HUES64 (cell line): ENCODE measurements around the gene SV2B.

Experiments used
- H3K27ac ChIP-seq: 2 replicates; pipeline ENCODE4 v1.7.0; 2013; ENCODE audit warnings: low read depth, low read length, inconsistent platforms
- H3K27me3 ChIP-seq: 2 replicates; pipeline ENCODE4 v1.6.1; 2013; ENCODE audit warnings: mild to moderate bottlenecking, low read length; ENCODE audit not compliant: insufficient read depth
- H3K36me3 ChIP-seq: 2 replicates; pipeline ENCODE4 v1.6.1; 2013; ENCODE audit warnings: mild to moderate bottlenecking, low read length; ENCODE audit not compliant: insufficient read depth
- H3K4me1 ChIP-seq: 2 replicates; pipeline ENCODE4 v1.6.1; 2013; ENCODE audit warnings: mild to moderate bottlenecking, low read length, moderate library complexity; ENCODE audit not compliant: insufficient read depth
- H3K4me3 ChIP-seq: 2 replicates; pipeline ENCODE4 v1.5.1; 2013; ENCODE audit warnings: mild to moderate bottlenecking, low read length, moderate library complexity
- H3K9ac ChIP-seq: 2 replicates; pipeline ENCODE4 v1.6.1; 2013; ENCODE audit warnings: mild to moderate bottlenecking, low read depth, low read length
- H3K9me3 ChIP-seq: 2 replicates; pipeline ENCODE4 v1.6.1; 2013; ENCODE audit warnings: low read depth, low read length; ENCODE audit not compliant: insufficient read depth
- WGBS: fragments of 150-250, 120-280 bp; methylation state at CpG from one replicate; pipeline ENCODE4 v1.1.7; 2013; ENCODE audit warnings: missing lambda C conversion rate; 5-methylcytosine and 5-hydroxymethylcytosine counted together

Gene SV2B

GRCh38 chr15:91125162-91125561, 25.1 kb downstream of the SV2B start:
- 94% methylated on average over 7 of the region's 7 CpGs for WGBS

DNA sequence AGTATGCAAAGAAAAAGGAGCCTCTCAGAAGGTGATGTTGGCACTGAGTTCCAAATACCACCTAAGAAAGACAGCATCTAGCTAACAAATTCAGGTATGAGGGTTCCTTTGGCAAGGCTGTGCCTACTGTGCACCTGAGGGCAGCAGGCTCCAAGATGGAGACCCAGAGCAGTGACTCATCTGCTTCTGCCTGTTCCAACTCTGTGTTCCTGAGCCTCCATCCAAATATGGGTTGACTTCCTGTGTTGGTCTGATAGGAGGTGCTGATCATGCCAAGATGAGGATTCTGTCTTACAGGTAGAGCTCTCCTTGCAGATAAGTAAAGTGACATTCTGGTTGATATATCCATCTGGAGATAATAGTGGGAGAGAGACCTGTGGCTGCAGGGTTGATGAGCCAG, 26.0 kb downstream of the SV2B start:
- H3K4me3 ChIP-seq = no peak overlapping the region
- no peaks in the 10 kb centered on the region for H3K9me3 ChIP-seq
- no peaks in the 10 kb centered on the region for H3K27me3 ChIP-seq
- peaks cover 15% of the 10 kb centered on the region; the same call in 1 of the 2 replicates for H3K4me1 ChIP-seq
- H3K27ac ChIP-seq = no peak overlapping the region
- no peak overlapping the region for H3K9ac ChIP-seq
- H3K36me3 ChIP-seq = no peaks in the 10 kb centered on the region

More at GRCh38 chr15:91125162-91125561, 25.1 kb downstream of the SV2B start:
- H3K27me3 ChIP-seq = no peaks in the 10 kb centered on the region
- H3K9me3 ChIP-seq = no peaks in the 10 kb centered on the region
- H3K36me3 ChIP-seq = no peaks in the 10 kb centered on the region
- no peak overlapping the region for H3K27ac ChIP-seq
- no peak overlapping the region for H3K9ac ChIP-seq
- H3K4me1 ChIP-seq = peaks cover 15% of the 10 kb centered on the region; the same call in 1 of the 2 replicates
- H3K4me3 ChIP-seq = no peak overlapping the region

GRCh38 chr15:91127236-91127955, 27.3 kb downstream of the SV2B start:
- WGBS = 56% methylated on average over 7 of the region's 7 CpGs
- no peaks in the 10 kb centered on the region for H3K27me3 ChIP-seq
- H3K9me3 ChIP-seq = no peaks in the 10 kb centered on the region
- peaks cover 15% of the 10 kb centered on the region; the same call in 1 of the 2 replicates for H3K4me1 ChIP-seq
- H3K36me3 ChIP-seq = no peaks in the 10 kb centered on the region
- no peak overlapping the region for H3K4me3 ChIP-seq
- no peak overlapping the region for H3K9ac ChIP-seq
- no peak overlapping the region for H3K27ac ChIP-seq

DNA sequence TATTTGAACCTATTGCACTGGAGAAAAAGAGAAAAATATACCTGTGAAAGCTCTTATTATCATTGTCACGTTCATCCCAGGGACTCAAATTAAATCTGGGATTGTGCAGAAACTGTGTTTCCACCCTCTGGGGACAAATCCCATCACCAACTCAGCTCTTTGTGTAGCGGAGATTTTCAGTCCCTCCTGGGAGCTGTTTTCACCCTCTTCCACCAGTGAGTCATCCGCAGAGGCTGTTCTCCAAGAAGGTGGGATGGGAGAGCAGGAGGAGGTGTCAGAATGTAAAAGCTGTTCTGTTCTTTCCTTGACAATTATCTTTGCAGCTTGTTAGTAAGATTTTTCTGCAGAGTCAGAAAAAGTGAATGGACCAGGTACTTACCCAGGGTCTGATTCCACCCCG, 28.0 kb downstream of the SV2B start:
- Histone ChIP-seq H3K4me3 (no peak overlapping the region), H3K27ac (no peak overlapping the region), H3K4me1 (peaks cover 15% of the 10 kb centered on the region; the same call in 1 of the 2 replicates), H3K27me3 (no peaks in the 10 kb centered on the region), H3K9ac (no peak overlapping the region), H3K36me3 (no peaks in the 10 kb centered on the region), H3K9me3 (no peaks in the 10 kb centered on the region)
- WGBS = 62% methylated on average over 4 of the region's 4 CpGs

- WGBS = 95% methylated on average over 6 of the region's 6 CpGs
- Histone ChIP-seq H3K27me3 (no peaks in the 10 kb centered on the region), H3K27ac (no peak overlapping the region), H3K36me3 (no peaks in the 10 kb centered on the region), H3K4me1 (peaks cover 15% of the 10 kb centered on the region; the same call in 1 of the 2 replicates), H3K4me3 (no peak overlapping the region), H3K9me3 (no peaks in the 10 kb centered on the region), H3K9ac (no peak overlapping the region)
Observed at GRCh38 chr15:91129436-91129835, 29.4 kb downstream of the SV2B start.

DNA sequence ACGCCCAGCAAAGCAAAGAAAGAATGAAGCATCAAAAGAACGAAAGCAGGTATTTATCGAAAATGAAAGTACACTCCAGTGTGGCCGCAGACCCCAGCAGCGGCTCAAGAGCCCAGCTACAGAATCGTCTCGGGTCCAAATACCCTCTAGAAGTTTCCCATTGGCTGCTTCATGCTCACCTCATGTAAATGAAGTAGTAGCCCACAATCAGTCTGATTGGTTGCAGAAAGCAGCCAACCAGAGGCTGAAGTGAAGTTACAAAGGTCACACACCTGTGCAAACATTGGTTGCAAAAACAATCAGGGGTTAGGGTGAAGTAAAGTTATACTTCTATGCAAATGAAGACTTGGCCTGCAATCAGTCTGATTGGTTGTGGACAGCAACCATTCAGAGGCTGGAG, 32.0 kb downstream of the SV2B start:
- peaks cover 14% of the 10 kb centered on the region; the same call in 1 of the 2 replicates for H3K4me1 ChIP-seq
- H3K9ac ChIP-seq = no peak overlapping the region
- H3K27me3 ChIP-seq = no peaks in the 10 kb centered on the region; the same call in 1 of the 2 replicates
- 92% methylated on average over 7 of the region's 7 CpGs for WGBS
- H3K4me3 ChIP-seq = no peak overlapping the region
- H3K27ac ChIP-seq = no peak overlapping the region
- no peaks in the 10 kb centered on the region for H3K36me3 ChIP-seq
- no peaks in the 10 kb centered on the region for H3K9me3 ChIP-seq

GRCh38 chr15:91133511-91133910, 33.5 kb downstream of the SV2B start:
- Histone ChIP-seq H3K36me3 (no peaks in the 10 kb centered on the region), H3K27me3 (no peaks in the 10 kb centered on the region; the same call in 1 of the 2 replicates), H3K4me1 (no peaks in the 10 kb centered on the region; the same call in 1 of the 2 replicates), H3K9me3 (no peaks in the 10 kb centered on the region), H3K27ac (no peak overlapping the region), H3K4me3 (no peak overlapping the region), H3K9ac (no peak overlapping the region)
- 91% methylated on average over 8 of the region's 8 CpGs for WGBS

DNA sequence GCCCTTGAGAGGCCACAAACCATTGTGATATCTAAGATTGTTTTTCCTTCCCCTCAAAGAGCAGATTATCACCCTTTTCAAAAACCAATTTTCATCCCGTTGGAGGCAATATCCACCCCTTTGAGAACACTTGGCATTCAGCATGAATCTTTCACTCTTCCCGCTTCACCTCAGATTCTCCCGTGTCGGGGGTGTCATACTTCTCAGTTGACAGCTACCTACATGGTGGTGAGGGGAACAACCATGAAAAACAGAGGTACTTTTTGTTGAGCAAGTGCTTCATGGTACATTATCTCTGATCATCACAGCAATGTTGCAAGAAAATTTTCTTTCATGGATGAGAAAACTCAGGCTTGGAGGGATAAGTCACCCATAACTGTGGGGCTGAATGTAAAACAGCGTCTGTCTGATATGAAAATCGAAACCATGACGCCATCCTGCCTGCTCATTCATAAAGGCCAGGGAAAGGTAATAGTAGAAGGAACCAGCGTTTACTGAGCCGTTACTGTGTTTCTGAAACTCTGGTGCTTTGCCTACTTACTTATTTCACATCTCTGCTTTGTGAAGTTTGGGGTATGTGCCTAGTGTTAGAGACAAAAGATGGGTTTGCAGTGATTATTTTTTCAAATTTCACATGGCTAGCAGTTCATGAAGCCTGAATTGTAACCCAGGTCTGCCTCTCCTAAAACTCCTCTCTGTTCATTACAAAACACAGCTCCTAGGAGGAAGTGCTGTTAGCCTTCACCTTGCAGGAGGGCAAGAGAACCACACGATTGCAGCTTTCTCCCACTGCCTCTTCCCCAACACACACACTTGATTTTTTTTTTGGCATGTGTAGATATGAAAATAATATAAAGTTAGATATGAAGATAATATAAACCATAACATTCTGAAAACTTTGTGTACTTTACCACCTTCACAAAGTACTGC, 35.4 kb downstream of the SV2B start:
- H3K4me1 ChIP-seq = no peaks in the 10 kb centered on the region
- no peak overlapping the region for H3K9ac ChIP-seq
- H3K36me3 ChIP-seq = no peaks in the 10 kb centered on the region
- no peaks in the 10 kb centered on the region; the same call in 1 of the 2 replicates for H3K27me3 ChIP-seq
- no peak overlapping the region for H3K27ac ChIP-seq
- H3K9me3 ChIP-seq = no peaks in the 10 kb centered on the region
- WGBS = 96% methylated on average over 9 of the region's 10 CpGs
- no peak overlapping the region for H3K4me3 ChIP-seq

GRCh38 chr15:91136386-91136923, 36.4 kb downstream of the SV2B start:
- Histone ChIP-seq H3K27me3 (no peaks in the 10 kb centered on the region; the same call in 1 of the 2 replicates), H3K9ac (no peak overlapping the region), H3K9me3 (no peaks in the 10 kb centered on the region), H3K4me1 (no peaks in the 10 kb centered on the region), H3K36me3 (no peaks in the 10 kb centered on the region), H3K27ac (no peak overlapping the region), H3K4me3 (no peak overlapping the region)
- 88% methylated on average over 9 of the region's 9 CpGs for WGBS

DNA sequence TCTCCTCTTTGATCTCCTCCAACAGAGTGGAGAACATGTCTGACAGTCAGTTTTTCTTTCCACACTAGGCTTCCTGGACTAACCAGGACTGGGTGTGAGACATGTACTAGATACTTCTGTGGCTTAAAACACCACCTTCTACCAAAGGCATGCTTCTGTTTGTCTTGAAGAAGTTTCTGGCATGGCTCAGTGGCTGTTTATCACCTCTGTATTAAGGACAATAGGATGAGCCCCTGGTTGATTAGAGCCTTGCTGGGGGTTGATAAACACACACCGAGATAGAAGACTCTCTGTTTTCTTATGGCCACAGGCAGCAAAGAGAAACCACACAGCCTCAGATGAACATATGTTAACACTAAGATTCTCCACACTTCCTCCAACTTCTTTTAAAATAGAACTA, 40.5 kb downstream of the SV2B start:
- Histone ChIP-seq H3K9ac (no peak overlapping the region), H3K27ac (no peak overlapping the region), H3K4me3 (no peak overlapping the region), H3K9me3 (no peaks in the 10 kb centered on the region), H3K36me3 (no peaks in the 10 kb centered on the region), H3K4me1 (no peaks in the 10 kb centered on the region), H3K27me3 (no peaks in the 10 kb centered on the region)
- 84% methylated on average over 1 of the region's 1 CpG for WGBS

GRCh38 chr15:91141097-91141496, 41.0 kb downstream of the SV2B start:
- H3K4me1 ChIP-seq = no peaks in the 10 kb centered on the region
- H3K27me3 ChIP-seq = no peaks in the 10 kb centered on the region
- no peak overlapping the region for H3K4me3 ChIP-seq
- no peak overlapping the region for H3K9ac ChIP-seq
- H3K36me3 ChIP-seq = no peaks in the 10 kb centered on the region
- no peaks in the 10 kb centered on the region for H3K9me3 ChIP-seq
- no peak overlapping the region for H3K27ac ChIP-seq
- whole genome bisulfite sequencing = 92% methylated on average over 4 of the region's 4 CpGs
